Activated T-cell treated with anti-CD3 and anti-CD28 coated beads, Interleukin-2, amount 50 U/mL, for 48 hours (primary cell): Measurements from ENCODE around the gene KMT2B.
"Not testable (repeated sequence)": the region's sequence is repeated elsewhere in the genome, so short reads cannot be mapped to it uniquely, and the experiment has no call there.

Experiments
- DNase-seq, 2 experiments: peaks; one replicate each; pipeline ENCODE4 v3.0.0-alpha.2; 2020

The KMT2B gene

DNA sequence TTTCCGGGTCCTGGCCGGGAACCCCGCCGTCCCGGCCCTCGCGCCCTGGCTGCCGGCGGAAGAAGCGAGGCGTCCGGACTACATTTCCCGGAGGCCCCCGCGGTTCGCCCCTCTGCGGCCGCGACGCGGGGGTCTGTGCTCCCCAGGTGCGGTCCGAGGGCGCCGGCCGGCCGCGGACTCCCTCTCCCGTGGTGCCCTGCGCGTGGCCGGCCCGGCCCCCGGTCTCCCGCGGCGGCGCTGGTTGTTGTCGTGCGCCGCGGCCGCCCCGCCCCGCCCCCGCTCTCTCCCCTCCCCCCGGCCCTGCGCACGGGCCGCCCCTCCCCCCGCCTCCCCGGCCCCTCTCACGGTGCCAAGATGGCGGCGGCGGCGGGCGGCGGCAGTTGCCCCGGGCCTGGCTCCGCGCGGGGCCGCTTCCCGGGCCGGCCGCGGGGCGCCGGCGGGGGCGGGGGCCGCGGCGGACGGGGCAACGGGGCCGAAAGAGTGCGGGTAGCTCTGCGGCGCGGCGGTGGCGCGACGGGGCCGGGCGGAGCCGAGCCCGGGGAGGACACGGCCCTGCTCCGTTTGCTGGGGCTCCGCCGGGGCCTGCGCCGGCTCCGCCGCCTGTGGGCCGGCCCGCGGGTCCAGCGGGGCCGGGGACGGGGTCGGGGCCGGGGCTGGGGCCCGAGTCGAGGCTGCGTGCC, at the start of gene KMT2B:
Gene KMT2B (plus strand): TSS at position 339 of the 680 bp plus-strand sequence. CDS start 16 bp downstream, at position 355.
- DNase-seq = peak; percentile 95 to 97

DNA sequence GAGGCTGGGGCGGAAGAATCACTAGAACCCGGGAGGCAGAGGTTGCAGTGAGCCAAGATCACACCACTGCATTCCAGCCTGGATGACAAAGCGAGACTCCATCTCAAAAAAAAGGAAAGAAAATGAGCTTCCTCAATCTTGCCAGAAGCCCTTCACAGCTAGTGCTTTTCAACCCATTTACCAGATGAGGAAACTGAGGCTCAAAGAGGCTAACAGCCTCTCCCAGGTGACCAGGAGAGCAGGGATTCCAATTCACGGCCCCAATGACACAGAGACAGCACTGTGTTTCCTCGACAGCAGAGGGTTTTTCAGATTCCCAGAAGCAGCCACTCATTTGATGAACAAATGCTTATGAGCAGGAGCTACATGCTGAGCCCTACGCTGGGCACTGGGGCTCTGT, 48.2 kb upstream of the KMT2B start:
- no peak for DNase-seq

DNA sequence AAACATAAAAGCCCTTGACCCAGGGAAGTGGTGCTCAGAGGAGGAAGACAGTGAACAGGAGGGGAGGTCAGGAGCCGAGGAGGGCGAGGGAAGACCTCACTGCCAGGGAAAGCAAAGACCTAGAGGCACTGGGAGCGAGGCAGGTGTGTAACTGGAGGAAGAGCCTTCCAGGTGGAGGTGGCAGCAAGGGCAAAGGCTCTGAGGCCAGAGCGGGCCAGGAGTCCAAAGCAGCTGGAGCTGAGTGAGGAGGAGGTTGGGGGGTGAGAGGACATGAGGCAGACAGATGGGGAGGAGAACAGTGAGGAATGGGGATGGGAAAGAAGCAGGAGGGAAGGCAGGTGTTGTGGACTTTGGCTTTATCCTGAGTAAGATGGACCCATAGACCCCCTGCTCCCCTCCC, 47.8 kb upstream of the KMT2B start:
- DNase-seq = no peak

GRCh38 chr19:35670686-35671085, 47.1 kb upstream of the KMT2B start:
- no peak for DNase-seq

DNA sequence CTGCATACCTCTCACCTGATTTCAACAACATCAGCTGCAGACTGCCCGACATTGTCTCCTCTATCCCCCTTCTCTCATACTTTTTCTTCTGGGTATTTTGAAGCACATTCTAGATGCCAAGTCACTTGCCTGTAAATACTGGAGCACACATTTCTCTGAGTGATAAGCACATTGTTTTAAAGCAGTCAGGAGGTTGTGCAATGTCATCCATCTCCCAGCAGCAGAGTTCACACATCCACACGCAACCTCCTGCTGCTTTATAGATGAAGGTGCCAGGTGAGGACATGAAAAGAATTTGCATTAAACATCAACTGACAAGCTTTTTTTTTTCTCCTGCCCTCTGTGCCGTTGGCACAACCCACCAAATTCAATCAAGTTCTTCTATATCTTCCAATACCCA, 46.0 kb upstream of the KMT2B start:
- DNase-seq = no peak

- DNase-seq = peak; percentile 70 to 77
These were observed 44.5 kb upstream of the KMT2B start for GRCh38 chr19:35673121-35673804.

DNA sequence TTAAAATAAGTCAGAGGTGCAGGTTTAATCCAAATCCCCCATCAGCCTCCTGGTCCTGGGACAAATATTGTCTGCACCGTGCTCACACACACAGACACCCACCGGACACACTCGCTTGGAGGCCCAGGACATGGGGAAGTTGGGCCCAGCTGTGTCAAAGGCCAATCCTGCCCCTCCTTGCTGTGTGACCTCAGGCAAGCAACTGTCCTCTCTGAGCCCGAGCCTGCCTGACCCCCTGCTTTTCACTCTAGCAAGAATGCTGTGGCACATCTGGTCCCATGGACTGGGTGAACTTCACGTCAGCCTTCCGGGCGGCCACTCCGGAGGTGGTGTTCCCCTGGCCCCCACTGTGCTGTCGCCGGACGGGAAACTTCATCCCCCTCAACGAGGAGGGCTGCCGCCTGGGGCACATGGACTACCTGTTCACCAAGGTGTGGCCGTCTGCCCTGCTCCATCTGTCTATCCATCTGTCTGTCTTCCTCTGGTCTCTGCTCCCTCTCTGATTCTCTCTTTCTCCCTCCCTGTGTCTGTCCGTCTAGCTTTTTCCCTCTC, 42.1 kb upstream of the KMT2B start:
- DNase-seq = no peak

DNA sequence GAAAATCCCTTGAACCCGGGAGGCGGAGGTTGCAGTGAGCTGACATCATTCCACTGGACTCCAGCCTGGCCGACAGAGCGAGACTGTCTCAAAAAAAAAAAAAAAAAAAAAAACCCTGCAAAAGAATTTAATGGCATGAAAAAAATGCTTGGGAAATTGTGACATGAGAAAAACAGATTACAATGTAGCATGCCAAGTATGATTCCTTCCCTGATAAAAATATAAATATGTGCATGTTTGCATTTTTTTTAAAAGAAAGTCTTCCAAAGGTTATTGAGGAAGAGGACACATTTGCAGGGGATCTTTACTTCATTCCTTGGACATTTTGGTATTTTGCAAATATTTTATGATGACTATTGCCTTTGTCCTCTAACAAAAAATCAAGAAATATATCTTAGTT, 28.0 kb upstream of the KMT2B start:
- DNase-seq = no peak

GRCh38 chr19:35691106-35691505, 26.7 kb upstream of the KMT2B start:
- DNase-seq = not testable (repeated sequence)

GRCh38 chr19:35692010-35692409, 25.8 kb upstream of the KMT2B start:
- no peak for DNase-seq

DNA sequence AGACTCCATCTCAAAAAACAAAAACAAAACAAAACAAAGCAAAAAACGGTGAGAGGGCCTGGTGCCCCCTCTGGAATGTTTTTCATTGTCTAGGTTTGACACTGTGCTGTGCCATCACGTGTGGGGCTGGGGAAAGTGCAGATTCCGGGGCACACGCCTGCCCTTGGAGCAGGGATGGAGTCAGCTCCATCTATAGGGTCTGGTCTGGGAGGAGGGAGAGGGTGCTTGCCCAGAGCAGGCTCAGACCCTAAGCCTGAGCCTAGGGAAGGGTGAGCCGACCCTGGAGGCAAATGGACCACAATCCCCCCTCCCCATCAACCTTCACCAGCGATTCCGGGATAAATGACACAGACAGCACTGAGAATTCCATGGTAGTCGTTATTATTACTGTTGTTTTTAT, 24.4 kb upstream of the KMT2B start:
- DNase-seq = no peak

DNA sequence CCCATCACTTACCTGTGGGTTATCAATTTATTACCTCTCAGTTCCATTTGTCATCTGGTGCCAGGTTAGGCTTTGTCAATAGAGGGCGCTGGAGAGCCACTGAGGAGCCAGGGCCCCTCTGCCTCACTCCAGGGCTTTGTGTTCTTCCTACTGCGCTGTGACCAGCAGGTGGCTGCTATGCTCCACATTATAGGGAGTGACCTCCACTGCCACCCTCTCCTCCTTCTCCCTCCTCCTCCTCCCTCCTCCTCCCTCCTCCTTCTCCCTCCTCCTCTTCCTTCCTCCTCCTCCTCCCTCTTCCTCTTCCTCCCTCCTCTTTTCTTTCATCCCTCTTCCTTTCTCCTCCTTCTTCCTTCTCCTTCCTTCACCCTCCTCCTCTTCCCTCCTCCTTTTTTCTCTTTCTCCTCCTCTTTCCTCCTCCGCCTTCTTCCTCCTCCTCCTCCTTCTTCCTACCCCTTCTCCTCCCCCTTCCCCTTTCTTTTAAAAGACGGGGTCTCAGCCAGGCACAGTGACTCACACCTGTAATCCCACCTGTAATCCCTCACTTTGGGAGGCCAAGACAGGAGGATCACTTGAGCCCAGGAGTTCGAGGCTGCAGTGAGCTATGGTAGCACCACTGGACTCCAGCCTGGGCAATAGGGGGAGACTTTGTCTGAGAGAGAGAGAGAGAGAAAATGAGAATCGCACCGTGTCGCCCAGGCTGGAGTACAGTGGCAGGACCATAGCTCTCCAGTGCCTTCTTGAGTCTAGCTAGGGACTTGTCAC, 23.8 kb upstream of the KMT2B start:
- peak; percentile 94 to 96 for DNase-seq

GRCh38 chr19:35695895-35696422, 21.8 kb upstream of the KMT2B start:
- DNase-seq = no peak

DNA sequence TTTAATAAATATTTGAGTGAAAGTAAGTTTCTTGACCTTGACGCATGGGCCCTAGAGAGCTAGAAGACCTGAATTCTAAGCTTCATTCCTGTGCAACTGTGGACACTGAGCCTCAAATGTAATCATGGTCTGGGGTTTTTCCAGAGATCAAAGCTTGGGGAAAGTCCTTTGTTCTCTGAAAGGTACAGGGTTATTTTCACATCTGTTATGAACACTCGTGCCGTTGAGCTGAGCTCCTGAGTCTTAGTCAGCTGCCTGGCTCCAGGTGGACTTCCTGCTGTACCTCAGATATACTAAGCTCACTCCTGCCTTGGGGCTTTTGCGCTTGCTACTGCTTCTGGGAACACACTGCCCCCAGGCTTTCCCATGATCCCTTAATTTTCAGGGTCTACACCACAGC, 21.0 kb upstream of the KMT2B start:
- peak in 1 of 2 experiments; percentile 39 for DNase-seq

DNA sequence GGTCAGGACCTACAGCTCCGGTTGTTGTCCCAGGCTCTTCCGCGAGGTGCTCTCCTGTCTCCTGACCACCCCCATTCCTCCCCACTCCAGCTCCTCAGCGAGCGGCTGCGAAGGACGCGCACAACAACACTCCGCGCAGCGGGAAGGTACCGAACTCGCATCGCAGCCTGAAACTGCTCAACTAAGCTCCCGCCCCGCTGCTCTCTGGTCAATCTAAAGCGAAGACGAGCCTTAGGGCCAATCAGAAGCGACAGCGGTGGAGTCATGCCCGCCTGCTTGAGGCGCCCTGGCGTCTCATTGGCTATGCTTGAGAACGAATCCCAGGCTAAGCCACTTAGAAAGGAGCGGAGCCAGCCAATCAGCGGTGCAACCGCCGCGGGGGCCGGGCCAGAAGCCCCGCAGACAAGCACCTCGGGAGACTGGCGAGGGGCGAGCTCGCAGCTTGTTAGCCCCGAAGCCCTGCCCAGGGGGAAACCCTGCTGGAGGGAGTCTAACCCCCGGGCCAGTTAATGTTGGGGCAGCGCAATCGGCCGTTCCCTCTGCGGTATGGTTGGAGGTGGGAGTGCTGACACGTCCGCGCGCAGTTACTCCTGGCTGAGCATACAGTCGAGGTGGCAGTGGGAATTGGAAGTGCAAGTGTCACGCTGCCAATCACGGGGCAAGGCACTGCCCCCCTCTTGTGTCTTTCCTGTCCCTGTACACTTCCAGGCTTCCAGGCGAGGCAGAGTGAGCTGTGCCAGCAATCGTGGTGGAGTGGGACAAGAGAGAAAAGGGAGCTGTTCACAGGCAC, 15.4 kb upstream of the KMT2B start:
- DNase-seq = peak; percentile 93 to 95

DNA sequence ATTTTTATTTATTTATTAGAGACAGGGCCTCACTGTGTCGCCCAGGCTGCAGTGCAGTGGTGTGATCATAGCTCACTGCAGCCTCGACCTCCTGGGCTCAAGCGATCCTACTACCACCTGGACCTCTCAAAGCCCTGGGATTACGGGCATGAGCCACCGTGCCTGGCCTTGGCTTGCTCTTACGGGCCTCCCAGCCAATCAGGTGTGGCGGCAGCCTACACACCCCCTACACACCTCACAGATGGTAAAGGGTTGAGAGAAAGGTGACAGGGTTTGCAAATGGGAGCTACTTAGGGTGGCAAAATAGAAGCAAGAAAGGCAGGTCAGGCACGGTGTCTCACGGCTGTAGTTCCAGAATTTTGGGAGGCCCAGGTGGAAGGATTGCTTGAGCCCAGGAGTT, 14.5 kb upstream of the KMT2B start:
- DNase-seq = no peak

DNA sequence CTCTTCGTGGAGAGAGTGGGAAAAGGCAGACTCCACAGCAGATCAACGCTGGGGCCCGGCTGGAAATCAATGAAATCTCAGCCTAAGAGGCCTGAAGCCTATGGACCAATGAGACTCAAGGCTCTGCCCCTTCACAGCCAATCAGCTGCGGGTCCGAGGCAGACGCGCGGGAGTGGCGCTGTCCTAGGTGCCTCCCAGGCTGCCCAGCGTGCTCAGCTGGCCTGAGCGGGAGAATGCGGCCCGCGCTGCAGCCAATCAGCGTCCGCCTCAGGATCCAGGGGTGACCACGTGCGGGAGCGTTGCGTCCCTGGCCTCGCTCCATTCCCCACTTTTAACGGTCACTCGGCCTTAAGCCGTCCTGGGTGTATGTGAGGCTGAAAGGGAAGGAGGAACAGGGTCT, 13.6 kb upstream of the KMT2B start, which contains the start of gene ZBTB32:
Gene ZBTB32 (plus strand): TSS at position 341 of the 400 bp plus-strand sequence. CDS start 10,069 bp downstream, outside the sequence.
- peak in 1 of 2 experiments; percentile 48 for DNase-seq

DNA sequence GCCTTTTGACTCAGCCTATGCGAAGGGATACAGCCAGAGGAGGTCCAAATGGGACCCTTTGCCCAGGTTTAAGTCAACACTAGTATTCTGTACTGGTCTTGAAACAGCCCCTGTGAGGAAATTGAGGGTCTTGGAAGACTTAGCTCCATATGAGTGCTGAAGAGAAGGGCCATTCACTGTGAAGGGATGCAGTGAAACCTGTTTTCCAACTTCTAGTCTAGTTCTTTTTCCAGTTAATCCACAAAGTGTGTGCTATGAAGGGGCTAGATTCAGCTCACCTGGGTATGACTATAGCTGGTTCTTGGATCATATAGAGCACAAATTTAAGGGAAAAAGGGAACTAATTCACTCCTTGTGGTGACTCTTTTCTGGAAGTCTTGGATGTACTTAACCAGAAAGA, 9.4 kb upstream of the KMT2B start:
- no peak for DNase-seq

DNA sequence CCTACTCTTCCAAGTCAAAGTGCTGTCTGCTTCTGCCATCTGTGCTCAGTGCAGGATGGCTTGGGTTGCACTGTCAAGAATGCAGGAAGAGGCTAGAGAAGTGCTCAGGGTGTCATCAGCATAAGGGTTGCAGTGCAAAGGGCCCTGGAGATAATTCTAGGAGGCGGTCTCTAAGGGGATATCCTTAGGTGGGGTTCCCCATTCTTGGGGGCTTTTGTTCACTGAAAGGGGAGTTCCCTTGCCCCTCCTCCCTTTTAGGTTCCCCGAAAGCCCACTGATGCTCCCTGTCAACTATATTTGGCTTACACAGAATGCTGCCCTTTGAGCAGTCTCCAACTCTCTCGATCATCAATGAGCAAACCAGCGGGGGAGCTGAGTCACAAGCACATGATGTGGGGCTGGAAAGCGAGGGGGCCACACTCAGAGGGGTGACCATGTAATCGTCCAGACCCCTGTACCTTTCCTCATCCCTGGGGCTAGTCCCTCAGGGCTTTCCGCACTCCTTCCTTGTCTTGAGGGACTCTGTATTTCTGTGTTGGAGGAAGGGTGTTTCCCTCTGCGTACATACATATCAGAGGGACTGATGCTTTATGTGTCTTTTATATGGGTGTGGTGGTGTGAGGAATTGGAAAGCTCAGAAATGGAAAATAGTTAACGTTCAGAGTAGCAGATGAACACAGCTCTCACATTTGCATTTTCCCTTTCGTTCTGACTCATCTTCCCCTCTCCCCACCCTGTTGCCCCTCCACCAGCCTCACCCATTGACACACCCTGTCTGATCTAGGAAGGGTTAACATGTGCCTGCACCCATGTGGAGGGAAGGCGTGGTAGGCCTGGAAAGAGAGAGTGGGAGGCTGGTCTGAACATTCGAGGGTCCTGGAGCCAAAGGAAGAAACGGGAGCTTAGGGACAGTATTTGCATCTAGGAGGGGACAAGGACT, 6.7 kb upstream of the KMT2B start:
- DNase-seq = peak; percentile 87 to 89

DNA sequence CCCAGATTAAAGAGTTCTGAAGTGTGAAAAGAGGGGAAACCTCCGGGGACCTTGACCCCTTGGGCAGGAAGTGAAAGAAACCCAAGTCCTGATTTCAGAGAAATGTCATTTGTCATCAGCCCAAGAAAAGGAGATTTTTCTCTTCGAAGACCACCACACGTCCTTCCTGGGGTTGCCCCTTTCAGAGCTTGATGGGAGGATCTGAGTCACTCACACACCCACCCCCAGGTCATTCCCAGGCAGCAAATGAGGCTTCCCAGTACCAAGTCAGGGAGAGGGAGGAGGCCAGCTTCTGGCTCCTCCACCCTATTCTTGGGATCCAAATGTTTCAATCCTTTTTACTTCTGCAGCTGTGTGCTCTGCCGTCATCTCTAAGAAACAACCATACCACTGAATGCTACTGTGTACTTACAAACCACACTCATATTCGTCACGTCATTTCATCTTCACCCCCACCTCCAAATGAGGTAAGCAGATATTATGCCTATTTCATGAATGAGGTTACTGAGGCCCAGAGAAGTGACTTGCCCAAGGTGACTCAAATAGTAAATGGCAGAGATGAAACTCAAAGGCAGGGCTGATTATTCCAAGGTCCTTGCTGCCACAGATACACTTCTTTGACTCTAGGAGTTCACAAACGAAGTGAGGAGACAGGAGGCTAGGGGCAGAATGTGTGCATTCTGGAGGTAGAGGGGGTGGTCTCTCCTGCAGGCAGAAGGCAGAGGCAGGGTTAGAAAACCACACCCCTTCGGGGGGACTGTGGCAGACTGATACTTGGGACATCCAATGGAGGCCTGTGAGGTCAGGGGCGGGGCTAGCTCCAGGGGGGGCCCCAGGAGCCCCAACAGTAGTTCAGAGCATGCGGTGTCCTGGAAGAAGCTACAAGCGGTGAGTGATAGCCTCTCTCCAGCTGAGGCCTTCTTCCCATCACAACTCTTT, 5.0 kb upstream of the KMT2B start:
- DNase-seq = peak; percentile 91 to 92
